SK-N-SH (cell line): ENCODE results near the gene MTERF2. TPM values are rescaled to one million over a fixed set of nuclear protein-coding genes. Genes with fewer than 3 reads are reported as not detected.

Experiments used
- CTCF ChIA-PET: fragments of 300-600, 350-600 bp; formaldehyde crosslinking; extraction: SDS; loops from one replicate; lab custom pipeline; 2021; lab: Yijun Ruan, JAX
- POLR2A ChIA-PET: fragments of 350-600 bp; sonication (Branson Sonifier 250); formaldehyde crosslinking; extraction: SDS; loops from one replicate; lab custom pipeline; 2020; ENCODE audit warnings: antibody characterized with exemption, inconsistent platforms; lab: Yijun Ruan, JAX
- DNase-seq: peaks from one replicate; pipeline ENCODE4 v3.0.0; 2012
- H2AFZ ChIP-seq: fragments of 200-600 bp; sonication (generic); 2 replicates; pipeline ENCODE4 v1.8.1; 2016; ENCODE audit warnings: antibody characterized with exemption, mild to moderate bottlenecking, low read depth
- H3F3A ChIP-seq: fragments of 200-600 bp; sonication (generic); replicated peaks from 2 replicates; pipeline ENCODE3; 2016; ENCODE audit warnings: antibody characterized with exemption, mild to moderate bottlenecking; ENCODE audit not compliant: insufficient read depth
- H3K27ac ChIP-seq, 2 experiments: fragments of 200-500 bp in 1 of 2; fragments of 200-600 bp in 1 of 2; sonication (Bioruptor generic) in 1 of 2; sonication (generic), shearing (Covaris generic) in 1 of 2; 2 replicates each; pipeline versions ENCODE4 v1.5.1 to v1.6.1; 2014 to 2016; ENCODE audit warnings: low read depth in 2 of 2, inconsistent platforms in 1 of 2, low read length in 1 of 2, mild to moderate bottlenecking in 1 of 2, mixed read lengths in 1 of 2
- H3K27me3 ChIP-seq: fragments of 200-600 bp; sonication (generic), shearing (Covaris generic); 2 replicates; pipeline ENCODE4 v1.6.1; 2016; ENCODE audit warnings: mixed run types; ENCODE audit not compliant: insufficient read depth
- H3K36me3 ChIP-seq, 2 experiments: fragments of 200-500 bp in 1 of 2; fragments of 200-600 bp in 1 of 2; sonication (Bioruptor generic) in 1 of 2; sonication (generic) in 1 of 2; replicated peaks in 1 of 2; 2 replicates each; pipeline versions ENCODE3 to v1.5.1; 2014 to 2016; ENCODE audit warnings: low read length in 1 of 2, mild to moderate bottlenecking in 1 of 2; ENCODE audit not compliant: insufficient read depth in 2 of 2, control insufficient read depth in 1 of 2
- H3K4me1 ChIP-seq, 2 experiments: fragments of 200-500 bp in 1 of 2; fragments of 200-600 bp in 1 of 2; sonication (Bioruptor generic) in 1 of 2; sonication (generic), shearing (Covaris generic) in 1 of 2; 2 replicates each; pipeline versions ENCODE4 v1.5.1 to v1.6.1; 2014 to 2016; ENCODE audit warnings: low read depth in 1 of 2, low read length in 1 of 2, mixed run types in 1 of 2; ENCODE audit not compliant: insufficient read depth in 2 of 2, control insufficient read depth in 1 of 2
- H3K4me2 ChIP-seq: fragments of 200-600 bp; sonication (generic), shearing (Covaris generic); 2 replicates; pipeline ENCODE4 v1.6.1; 2017; ENCODE audit warnings: mixed run types
- H3K4me3 ChIP-seq, 2 experiments: fragments of 200-500 bp in 1 of 2; fragments of 200-600 bp in 1 of 2; sonication (Bioruptor generic) in 1 of 2; sonication (generic), shearing (Covaris generic) in 1 of 2; 2 replicates each; pipeline versions ENCODE4 v1.5.1 to v1.8.1; 2014 to 2016; ENCODE audit warnings: low read depth in 2 of 2, inconsistent platforms in 1 of 2, low read length in 1 of 2, mild to moderate bottlenecking in 1 of 2, mixed read lengths in 1 of 2, moderate library complexity in 1 of 2
- H3K79me2 ChIP-seq: fragments of 200-600 bp; sonication (generic); 2 replicates; pipeline ENCODE4 v1.8.1; 2017; ENCODE audit warnings: mild to moderate bottlenecking; ENCODE audit not compliant: insufficient read depth
- H3K9ac ChIP-seq: fragments of 200-600 bp; sonication (generic); 2 replicates; pipeline ENCODE4 v1.6.1; 2017; ENCODE audit warnings: mixed run types
- H3K9me2 ChIP-seq: fragments of 200-600 bp; sonication (generic); 2 replicates; pipeline ENCODE4 v1.6.1; 2017; ENCODE audit warnings: mixed run types
- H3K9me3 ChIP-seq: fragments of 200-600 bp; sonication (generic); 2 replicates; pipeline ENCODE4 v1.6.1; 2017; ENCODE audit warnings: mixed run types, mild to moderate bottlenecking, moderate library complexity
- H4K20me1 ChIP-seq: fragments of 200-600 bp; sonication (generic); 2 replicates; pipeline ENCODE4 v1.6.1; 2017; ENCODE audit warnings: mild to moderate bottlenecking, mixed run types; ENCODE audit not compliant: insufficient read depth
- CHD2 ChIP-seq: fragments of 150-350 bp; IDR thresholded peaks from 2 replicates; pipeline ENCODE4 v1.6.1; 2018; ENCODE audit warnings: low read length; ENCODE audit not compliant: partially characterized antibody
- ELF1 ChIP-seq: IDR thresholded peaks from 2 replicates; pipeline ENCODE4 v1.4.0; 2012
- EP300 ChIP-seq, 2 experiments: IDR thresholded peaks; 2 replicates each; pipeline versions ENCODE4 v1.4.0 to v1.6.1; 2012; ENCODE audit warnings: borderline replicate concordance in 1 of 2, low read depth in 1 of 2, low read length in 1 of 2
- EZH2phosphoT487 ChIP-seq: fragments of 200-600 bp; sonication (generic); IDR thresholded peaks from 2 replicates; pipeline ENCODE4 v1.6.1; 2017; ENCODE audit warnings: low read depth, mixed run types, mild to moderate bottlenecking, antibody characterized with exemption, moderate library complexity, borderline replicate concordance
- FOXM1 ChIP-seq: IDR thresholded peaks from 2 replicates; pipeline ENCODE4 v1.4.0; 2012; ENCODE audit warnings: low read depth, mild to moderate bottlenecking
- GABPA ChIP-seq: IDR thresholded peaks from 2 replicates; pipeline ENCODE4 v1.4.0; 2012; ENCODE audit warnings: low read depth, mild to moderate bottlenecking
- GATA2 ChIP-seq: sonication (generic); formaldehyde crosslinking; IDR thresholded peaks from 2 replicates; pipeline ENCODE4 v1.5.0; 2020; ENCODE audit warnings: mild to moderate bottlenecking, missing genetic modification reagents
- JUND ChIP-seq: IDR thresholded peaks from 2 replicates; pipeline ENCODE4 v1.4.0; 2012
- MEF2A ChIP-seq: IDR thresholded peaks from 2 replicates; pipeline ENCODE4 v1.4.0; 2012; ENCODE audit warnings: low read depth, borderline replicate concordance
- MXI1 ChIP-seq: IDR thresholded peaks from 2 replicates; pipeline ENCODE4 v1.6.1; 2012; ENCODE audit warnings: mild to moderate bottlenecking, low read depth, low read length, improper control_type of control experiment
- NFIC ChIP-seq: IDR thresholded peaks from 2 replicates; pipeline ENCODE4 v1.4.0; 2012; ENCODE audit warnings: borderline replicate concordance
- POLR2AphosphoS5 ChIP-seq: IDR thresholded peaks from 2 replicates; pipeline ENCODE4 v1.6.1; 2012; ENCODE audit warnings: low read depth, low read length
- RAD21 ChIP-seq: IDR thresholded peaks from 2 replicates; pipeline ENCODE4 v1.6.1; 2012; ENCODE audit warnings: mild to moderate bottlenecking, low read length
- RCOR1 ChIP-seq: fragments of 150-350 bp; IDR thresholded peaks from 2 replicates; pipeline ENCODE4 v1.6.1; 2017; ENCODE audit warnings: antibody characterized with exemption, low read length
- RFX5 ChIP-seq: IDR thresholded peaks from 2 replicates; pipeline ENCODE4 v1.6.1; 2012; ENCODE audit warnings: mild to moderate bottlenecking, improper control_type of control experiment, low read length
- RXRA ChIP-seq: IDR thresholded peaks from 2 replicates; pipeline ENCODE4 v1.4.0; 2012; ENCODE audit warnings: low read depth, mild to moderate bottlenecking, borderline replicate concordance
- SMC3 ChIP-seq: IDR thresholded peaks from 2 replicates; pipeline ENCODE4 v1.6.1; 2012; ENCODE audit warnings: low read depth, low read length, improper control_type of control experiment
- TAF1 ChIP-seq: IDR thresholded peaks from 2 replicates; pipeline ENCODE4 v1.6.1; 2012; ENCODE audit warnings: low read depth, mild to moderate bottlenecking, low read length, moderate library complexity, borderline replicate concordance
- TEAD4 ChIP-seq: IDR thresholded peaks from 2 replicates; pipeline ENCODE4 v1.4.0; 2012; ENCODE audit warnings: mild to moderate bottlenecking, borderline replicate concordance; ENCODE audit not compliant: insufficient read depth
- YY1 ChIP-seq: IDR thresholded peaks from 2 replicates; pipeline ENCODE4 v1.4.0; 2012; ENCODE audit warnings: low read depth, mild to moderate bottlenecking
- WGBS: methylation state at CpG from one replicate; pipeline ENCODE4 v1.1.6; 2017; ENCODE audit warnings: low lambda C conversion rate; 5-methylcytosine and 5-hydroxymethylcytosine counted together
- polyA plus RNA-seq, 3 experiments: library from polyadenylated mRNA; depleted of rRNA; stranded (reverse); fragments of >200 nt; gene quantifications; 2 replicates each; pipeline ENCODE4 v1.2.3, GENCODE V29; 2012
- TF ChIP-seq, protein P1 (sequence below): fragments of 150-350 bp; IDR thresholded peaks from 2 replicates; pipeline ENCODE4 v1.6.1; 2016; ENCODE audit warnings: mild to moderate bottlenecking, low read depth, low read length
- TF ChIP-seq, protein P2 (sequence below): IDR thresholded peaks from 2 replicates; pipeline ENCODE4 v1.4.0; 2012; ENCODE audit warnings: low read depth, borderline replicate concordance
- TF ChIP-seq, protein P3 (sequence below): IDR thresholded peaks from 2 replicates; pipeline ENCODE4; 2012
- TF ChIP-seq, protein P4 (sequence below): fragments of 150-350 bp; IDR thresholded peaks from 2 replicates; pipeline ENCODE4 v1.6.1; 2017; ENCODE audit warnings: antibody characterized with exemption, low read length, low read depth, borderline replicate concordance
- TF ChIP-seq, protein P5 (sequence below): fragments of 200-600 bp; sonication (generic); IDR thresholded peaks from 2 replicates; pipeline ENCODE4 v1.6.1; 2017; ENCODE audit warnings: antibody characterized with exemption, mild to moderate bottlenecking, moderate library complexity

The MTERF2 gene
- polyA plus RNA-seq, 1 of the 3 experiments (the other 2 are of a cell fraction), result 5.9 TPM

DNA sequence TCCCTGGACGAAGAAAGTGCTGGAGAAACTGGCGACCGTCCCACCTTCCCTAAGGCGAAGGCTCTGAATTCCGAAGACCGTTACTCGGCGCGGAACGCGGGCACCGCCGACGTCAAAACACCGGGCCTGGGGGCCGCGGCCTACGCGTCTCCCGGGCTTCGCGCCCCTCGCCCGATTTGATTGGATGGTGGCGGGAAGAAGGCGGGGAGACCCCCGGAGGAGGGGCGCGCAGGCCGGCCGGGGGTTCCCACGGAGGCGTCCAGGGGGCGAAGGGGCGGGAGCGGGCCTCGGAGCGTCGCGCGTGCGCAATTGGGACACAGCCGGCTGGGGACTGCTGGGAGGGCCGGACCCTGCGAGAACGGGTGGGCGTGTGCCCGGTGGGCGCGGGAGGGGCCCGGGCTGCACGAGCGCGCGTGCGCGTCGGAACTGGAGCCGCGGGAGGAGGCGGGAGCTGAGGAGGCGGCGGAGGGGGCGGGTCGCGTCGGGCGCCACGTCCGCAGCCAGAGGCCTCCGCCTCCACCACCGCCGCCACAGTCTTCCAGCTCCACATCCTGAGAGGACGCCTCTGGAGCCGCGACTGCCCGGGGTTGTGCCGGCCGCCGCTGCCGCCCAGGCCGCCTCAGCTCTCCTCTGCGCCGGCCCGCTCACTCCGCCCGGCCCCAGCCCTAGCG, 31.4 kb downstream of the MTERF2 start, which contains the start of gene TMEM263:
TSS of gene TMEM263 (plus strand) at position 531 of the 671 bp plus-strand sequence. CDS start 11,210 bp downstream, outside the sequence.
- H3K4me1 ChIP-seq, result peaks cover 9% of the 10 kb centered on the region in 2 experiments; a peak in 2 of 4 replicates
- H3K9me3 ChIP-seq, result no peaks in the 10 kb centered on the region
- CTCF ChIA-PET, result interaction anchor here (0.8 to 1.9 kb wide), 10 partner anchors 9 to 598 kb away, joined by 3 to 9 read pairs (median 4); partner anchors contain the start of genes MTERF2 and POLR3B
- H3K4me2 ChIP-seq, result peak within 1 kb of the TSS; percentile 90
- peak within 1 kb of the TSS; percentile 99 for H3K9ac ChIP-seq
- no peaks in the 10 kb centered on the region for H3K9me2 ChIP-seq
- peaks cover 6% of the 10 kb centered on the region for H3F3A ChIP-seq
- peak within 1 kb of the TSS; percentile 87 for H2AFZ ChIP-seq
- peak within 1 kb of the TSS; percentile 92 to 97 for H3K27ac ChIP-seq
- peaks cover 61% of the 10 kb centered on the region for H3K79me2 ChIP-seq
- under 1% methylated on average over 25 of the region's 88 CpGs for WGBS
- peaks cover 0 to 8% of the 10 kb centered on the region in 2 experiments for H3K36me3 ChIP-seq
- peaks cover 37% of the 10 kb centered on the region for H4K20me1 ChIP-seq
- no peaks in the 10 kb centered on the region for H3K27me3 ChIP-seq
- H3K4me3 ChIP-seq, result peak within 1 kb of the TSS; percentile 66 to 97
- POLR2A ChIA-PET, result interaction anchor here (0.5 to 2.2 kb wide), 7 partner anchors 14 to 180 kb away, joined by 3 to 11 read pairs (median 4); partner anchors contain the start of genes CRY1, MTERF2 and RIC8B
- DNase-seq, result peak; percentile 100
- TF ChIP-seq CHD2 (peak; percentile 5), NFIC (no peak), RXRA (no peak), GATA2 (CRISPR knock-in tag) (no peak), RCOR1 (no peak), MXI1 (no peak), JUND (no peak), POLR2AphosphoS5 (peak; percentile 89), RFX5 (no peak; the same call in 1 of the 2 replicates), GABPA (0 out of 2 replicates have a peak, but pooled peaks have one; percentile 22), SMC3 (no peak), TAF1 (peak; percentile 93), YY1 (no peak), ELF1 (no peak), FOXM1 (no peak), EP300 (IDR thresholded peaks at IDR 0.05; ENCODE audit: borderline replicate concordance in 1 of 2, low read depth in 1 of 2, low read length in 1 of 2) (peak in 1 of 2 experiments; percentile 25; a peak in 1 of 4 replicates), MEF2A (no peak), EZH2phosphoT487 (no peak), RAD21 (no peak), TEAD4 (no peak)
- TF ChIP-seq, protein P1, sequence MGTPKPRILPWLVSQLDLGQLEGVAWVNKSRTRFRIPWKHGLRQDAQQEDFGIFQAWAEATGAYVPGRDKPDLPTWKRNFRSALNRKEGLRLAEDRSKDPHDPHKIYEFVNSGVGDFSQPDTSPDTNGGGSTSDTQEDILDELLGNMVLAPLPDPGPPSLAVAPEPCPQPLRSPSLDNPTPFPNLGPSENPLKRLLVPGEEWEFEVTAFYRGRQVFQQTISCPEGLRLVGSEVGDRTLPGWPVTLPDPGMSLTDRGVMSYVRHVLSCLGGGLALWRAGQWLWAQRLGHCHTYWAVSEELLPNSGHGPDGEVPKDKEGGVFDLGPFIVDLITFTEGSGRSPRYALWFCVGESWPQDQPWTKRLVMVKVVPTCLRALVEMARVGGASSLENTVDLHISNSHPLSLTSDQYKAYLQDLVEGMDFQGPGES, result no peak
- TF ChIP-seq, protein P2, sequence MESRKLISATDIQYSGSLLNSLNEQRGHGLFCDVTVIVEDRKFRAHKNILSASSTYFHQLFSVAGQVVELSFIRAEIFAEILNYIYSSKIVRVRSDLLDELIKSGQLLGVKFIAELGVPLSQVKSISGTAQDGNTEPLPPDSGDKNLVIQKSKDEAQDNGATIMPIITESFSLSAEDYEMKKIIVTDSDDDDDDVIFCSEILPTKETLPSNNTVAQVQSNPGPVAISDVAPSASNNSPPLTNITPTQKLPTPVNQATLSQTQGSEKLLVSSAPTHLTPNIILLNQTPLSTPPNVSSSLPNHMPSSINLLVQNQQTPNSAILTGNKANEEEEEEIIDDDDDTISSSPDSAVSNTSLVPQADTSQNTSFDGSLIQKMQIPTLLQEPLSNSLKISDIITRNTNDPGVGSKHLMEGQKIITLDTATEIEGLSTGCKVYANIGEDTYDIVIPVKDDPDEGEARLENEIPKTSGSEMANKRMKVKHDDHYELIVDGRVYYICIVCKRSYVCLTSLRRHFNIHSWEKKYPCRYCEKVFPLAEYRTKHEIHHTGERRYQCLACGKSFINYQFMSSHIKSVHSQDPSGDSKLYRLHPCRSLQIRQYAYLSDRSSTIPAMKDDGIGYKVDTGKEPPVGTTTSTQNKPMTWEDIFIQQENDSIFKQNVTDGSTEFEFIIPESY, result no peak
- TF ChIP-seq, protein P3, sequence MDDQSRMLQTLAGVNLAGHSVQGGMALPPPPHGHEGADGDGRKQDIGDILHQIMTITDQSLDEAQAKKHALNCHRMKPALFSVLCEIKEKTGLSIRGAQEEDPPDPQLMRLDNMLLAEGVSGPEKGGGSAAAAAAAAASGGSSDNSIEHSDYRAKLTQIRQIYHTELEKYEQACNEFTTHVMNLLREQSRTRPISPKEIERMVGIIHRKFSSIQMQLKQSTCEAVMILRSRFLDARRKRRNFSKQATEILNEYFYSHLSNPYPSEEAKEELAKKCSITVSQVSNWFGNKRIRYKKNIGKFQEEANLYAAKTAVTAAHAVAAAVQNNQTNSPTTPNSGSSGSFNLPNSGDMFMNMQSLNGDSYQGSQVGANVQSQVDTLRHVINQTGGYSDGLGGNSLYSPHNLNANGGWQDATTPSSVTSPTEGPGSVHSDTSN, result peak; percentile 11; the same call in 1 of the 2 replicates
- TF ChIP-seq, protein P4, sequence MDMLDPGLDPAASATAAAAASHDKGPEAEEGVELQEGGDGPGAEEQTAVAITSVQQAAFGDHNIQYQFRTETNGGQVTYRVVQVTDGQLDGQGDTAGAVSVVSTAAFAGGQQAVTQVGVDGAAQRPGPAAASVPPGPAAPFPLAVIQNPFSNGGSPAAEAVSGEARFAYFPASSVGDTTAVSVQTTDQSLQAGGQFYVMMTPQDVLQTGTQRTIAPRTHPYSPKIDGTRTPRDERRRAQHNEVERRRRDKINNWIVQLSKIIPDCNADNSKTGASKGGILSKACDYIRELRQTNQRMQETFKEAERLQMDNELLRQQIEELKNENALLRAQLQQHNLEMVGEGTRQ, result no peak
- TF ChIP-seq, protein P5, sequence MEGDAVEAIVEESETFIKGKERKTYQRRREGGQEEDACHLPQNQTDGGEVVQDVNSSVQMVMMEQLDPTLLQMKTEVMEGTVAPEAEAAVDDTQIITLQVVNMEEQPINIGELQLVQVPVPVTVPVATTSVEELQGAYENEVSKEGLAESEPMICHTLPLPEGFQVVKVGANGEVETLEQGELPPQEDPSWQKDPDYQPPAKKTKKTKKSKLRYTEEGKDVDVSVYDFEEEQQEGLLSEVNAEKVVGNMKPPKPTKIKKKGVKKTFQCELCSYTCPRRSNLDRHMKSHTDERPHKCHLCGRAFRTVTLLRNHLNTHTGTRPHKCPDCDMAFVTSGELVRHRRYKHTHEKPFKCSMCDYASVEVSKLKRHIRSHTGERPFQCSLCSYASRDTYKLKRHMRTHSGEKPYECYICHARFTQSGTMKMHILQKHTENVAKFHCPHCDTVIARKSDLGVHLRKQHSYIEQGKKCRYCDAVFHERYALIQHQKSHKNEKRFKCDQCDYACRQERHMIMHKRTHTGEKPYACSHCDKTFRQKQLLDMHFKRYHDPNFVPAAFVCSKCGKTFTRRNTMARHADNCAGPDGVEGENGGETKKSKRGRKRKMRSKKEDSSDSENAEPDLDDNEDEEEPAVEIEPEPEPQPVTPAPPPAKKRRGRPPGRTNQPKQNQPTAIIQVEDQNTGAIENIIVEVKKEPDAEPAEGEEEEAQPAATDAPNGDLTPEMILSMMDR, result no peak
